ENCODE results near the gene RXRB. TPM values are rescaled to one million over a fixed set of nuclear protein-coding genes. Genes with fewer than 3 reads are reported as not detected.
A peak's percentile ranks its signal among the peaks of the same experiment; 100 is the strongest.

Gene RXRB
- total and polyA plus RNA-seq, 2 of the 13 experiments (the other 11 are each of a cell fraction or from before 2014, with no cell fraction given): 26.7 to 55.7 TPM

DNA sequence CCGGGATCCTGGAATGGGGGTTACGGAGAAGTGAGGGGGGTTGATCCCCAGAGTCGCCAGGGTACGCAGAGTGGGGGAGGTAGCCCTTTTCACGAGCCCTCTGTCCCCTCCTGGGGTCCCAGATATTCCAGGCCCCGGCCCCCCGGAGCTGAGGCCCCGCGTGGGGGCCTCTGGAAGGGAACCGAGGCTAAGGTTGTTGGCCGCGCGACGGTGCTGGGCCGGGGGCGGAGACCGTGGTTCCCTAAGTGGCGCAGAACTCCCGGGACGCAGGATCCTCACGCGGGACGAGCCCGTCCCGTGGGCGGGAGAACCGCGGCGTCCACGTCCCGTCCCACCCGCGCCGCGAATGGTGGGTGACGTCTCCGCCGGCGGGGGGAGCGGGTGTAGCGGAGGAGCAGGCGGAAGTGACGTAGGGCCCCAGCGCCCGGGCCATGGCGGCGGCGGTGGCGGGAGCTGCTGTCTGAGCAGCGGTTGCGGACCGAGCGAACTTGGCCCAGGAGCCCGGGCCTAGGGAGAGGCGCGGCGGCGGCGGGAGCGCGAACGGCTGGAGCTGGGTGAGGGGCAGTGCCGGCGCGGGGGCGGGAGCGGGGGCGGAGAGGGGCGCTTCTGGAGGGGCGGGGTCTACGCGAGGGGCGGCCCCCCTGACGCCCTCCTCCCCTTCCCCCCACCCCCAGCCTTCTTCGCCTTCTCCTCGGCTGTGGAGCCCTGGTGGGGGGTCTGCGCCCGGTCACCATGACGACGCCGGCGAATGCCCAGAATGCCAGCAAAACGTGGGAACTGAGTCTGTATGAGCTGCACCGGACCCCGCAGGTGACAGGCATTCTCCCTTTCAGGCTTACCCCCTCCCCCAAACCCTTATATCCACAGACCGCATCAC lies 7.9 kb upstream of the RXRB start, which contains the start of gene RING1 (continued):
- TF ChIP-seq ZSCAN29 (CRISPR knock-in tag; conservative IDR thresholded peaks at IDR 0.05) (0 out of 2 replicates have a peak, but pooled peaks have one; percentile 23), RXRB (CRISPR knock-in tag; IDR thresholded peaks at IDR 0.05; ENCODE audit: borderline replicate concordance) (peak; percentile 60), ZMYM2 (CRISPR knock-in tag; IDR thresholded peaks at IDR 0.05) (peak; percentile 29; the same call in 1 of the 2 replicates), ARNTL (CRISPR knock-in tag; IDR thresholded peaks at IDR 0.05) (no peak), SRSF4 (IDR thresholded peaks at IDR 0.05; ENCODE audit: low read depth, low read length, poor library complexity, severe bottlenecking) (no peak)
- TF ChIP-seq, protein P1, sequence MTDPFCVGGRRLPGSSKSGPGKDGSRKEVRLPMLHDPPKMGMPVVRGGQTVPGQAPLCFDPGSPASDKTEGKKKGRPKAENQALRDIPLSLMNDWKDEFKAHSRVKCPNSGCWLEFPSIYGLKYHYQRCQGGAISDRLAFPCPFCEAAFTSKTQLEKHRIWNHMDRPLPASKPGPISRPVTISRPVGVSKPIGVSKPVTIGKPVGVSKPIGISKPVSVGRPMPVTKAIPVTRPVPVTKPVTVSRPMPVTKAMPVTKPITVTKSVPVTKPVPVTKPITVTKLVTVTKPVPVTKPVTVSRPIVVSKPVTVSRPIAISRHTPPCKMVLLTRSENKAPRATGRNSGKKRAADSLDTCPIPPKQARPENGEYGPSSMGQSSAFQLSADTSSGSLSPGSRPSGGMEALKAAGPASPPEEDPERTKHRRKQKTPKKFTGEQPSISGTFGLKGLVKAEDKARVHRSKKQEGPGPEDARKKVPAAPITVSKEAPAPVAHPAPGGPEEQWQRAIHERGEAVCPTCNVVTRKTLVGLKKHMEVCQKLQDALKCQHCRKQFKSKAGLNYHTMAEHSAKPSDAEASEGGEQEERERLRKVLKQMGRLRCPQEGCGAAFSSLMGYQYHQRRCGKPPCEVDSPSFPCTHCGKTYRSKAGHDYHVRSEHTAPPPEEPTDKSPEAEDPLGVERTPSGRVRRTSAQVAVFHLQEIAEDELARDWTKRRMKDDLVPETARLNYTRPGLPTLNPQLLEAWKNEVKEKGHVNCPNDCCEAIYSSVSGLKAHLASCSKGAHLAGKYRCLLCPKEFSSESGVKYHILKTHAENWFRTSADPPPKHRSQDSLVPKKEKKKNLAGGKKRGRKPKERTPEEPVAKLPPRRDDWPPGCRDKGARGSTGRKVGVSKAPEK (CRISPR knock-in tag; IDR thresholded peaks at IDR 0.05; ENCODE audit: borderline replicate concordance): peak; percentile 80; the same call in 1 of the 2 replicates
- TF ChIP-seq, protein P2, sequence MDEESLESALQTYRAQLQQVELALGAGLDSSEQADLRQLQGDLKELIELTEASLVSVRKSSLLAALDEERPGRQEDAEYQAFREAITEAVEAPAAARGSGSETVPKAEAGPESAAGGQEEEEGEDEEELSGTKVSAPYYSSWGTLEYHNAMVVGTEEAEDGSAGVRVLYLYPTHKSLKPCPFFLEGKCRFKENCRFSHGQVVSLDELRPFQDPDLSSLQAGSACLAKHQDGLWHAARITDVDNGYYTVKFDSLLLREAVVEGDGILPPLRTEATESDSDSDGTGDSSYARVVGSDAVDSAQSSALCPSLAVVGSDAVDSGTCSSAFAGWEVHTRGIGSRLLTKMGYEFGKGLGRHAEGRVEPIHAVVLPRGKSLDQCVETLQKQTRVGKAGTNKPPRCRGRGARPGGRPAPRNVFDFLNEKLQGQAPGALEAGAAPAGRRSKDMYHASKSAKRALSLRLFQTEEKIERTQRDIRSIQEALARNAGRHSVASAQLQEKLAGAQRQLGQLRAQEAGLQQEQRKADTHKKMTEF (CRISPR knock-in tag; IDR thresholded peaks at IDR 0.05): peak; percentile 92
- TF ChIP-seq, protein P3, sequence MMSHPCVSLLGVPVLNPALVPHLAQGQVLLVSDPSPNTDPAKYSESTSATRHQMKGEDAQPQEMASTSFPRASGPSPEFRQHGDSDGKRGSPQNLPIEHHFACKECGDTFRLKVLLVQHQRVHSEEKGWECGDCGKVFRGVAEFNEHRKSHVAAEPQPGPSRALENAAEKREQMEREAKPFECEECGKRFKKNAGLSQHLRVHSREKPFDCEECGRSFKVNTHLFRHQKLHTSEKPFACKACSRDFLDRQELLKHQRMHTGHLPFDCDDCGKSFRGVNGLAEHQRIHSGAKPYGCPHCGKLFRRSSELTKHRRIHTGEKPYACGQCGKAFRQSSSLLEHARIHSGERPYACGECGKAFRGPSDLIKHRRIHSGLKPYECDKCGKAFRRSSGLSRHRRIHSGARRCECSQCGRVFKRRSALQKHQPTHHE (CRISPR knock-in tag; IDR thresholded peaks at IDR 0.05; ENCODE audit: borderline replicate concordance): 0 out of 2 replicates have a peak, but pooled peaks have one; percentile 48
- TF ChIP-seq, protein P4, sequence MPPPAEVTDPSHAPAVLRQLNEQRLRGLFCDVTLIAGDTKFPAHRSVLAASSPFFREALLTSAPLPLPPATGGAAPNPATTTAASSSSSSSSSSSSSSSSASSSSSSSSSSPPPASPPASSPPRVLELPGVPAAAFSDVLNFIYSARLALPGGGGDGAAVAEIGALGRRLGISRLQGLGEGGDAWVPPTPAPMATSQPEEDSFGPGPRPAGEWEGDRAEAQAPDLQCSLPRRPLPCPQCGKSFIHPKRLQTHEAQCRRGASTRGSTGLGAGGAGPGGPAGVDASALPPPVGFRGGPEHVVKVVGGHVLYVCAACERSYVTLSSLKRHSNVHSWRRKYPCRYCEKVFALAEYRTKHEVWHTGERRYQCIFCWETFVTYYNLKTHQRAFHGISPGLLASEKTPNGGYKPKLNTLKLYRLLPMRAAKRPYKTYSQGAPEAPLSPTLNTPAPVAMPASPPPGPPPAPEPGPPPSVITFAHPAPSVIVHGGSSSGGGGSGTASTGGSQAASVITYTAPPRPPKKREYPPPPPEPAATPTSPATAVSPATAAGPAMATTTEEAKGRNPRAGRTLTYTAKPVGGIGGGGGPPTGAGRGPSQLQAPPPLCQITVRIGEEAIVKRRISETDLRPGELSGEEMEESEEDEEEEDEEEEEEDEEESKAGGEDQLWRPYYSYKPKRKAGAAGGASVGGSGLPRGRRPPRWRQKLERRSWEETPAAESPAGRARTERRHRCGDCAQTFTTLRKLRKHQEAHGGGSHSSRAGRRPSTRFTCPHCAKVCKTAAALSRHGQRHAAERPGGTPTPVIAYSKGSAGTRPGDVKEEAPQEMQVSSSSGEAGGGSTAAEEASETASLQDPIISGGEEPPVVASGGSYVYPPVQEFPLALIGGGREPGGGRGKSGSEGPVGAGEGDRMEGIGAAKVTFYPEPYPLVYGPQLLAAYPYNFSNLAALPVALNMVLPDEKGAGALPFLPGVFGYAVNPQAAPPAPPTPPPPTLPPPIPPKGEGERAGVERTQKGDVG (CRISPR knock-in tag; IDR thresholded peaks at IDR 0.05; ENCODE audit: borderline replicate concordance): no peak
- TF ChIP-seq, protein P5, sequence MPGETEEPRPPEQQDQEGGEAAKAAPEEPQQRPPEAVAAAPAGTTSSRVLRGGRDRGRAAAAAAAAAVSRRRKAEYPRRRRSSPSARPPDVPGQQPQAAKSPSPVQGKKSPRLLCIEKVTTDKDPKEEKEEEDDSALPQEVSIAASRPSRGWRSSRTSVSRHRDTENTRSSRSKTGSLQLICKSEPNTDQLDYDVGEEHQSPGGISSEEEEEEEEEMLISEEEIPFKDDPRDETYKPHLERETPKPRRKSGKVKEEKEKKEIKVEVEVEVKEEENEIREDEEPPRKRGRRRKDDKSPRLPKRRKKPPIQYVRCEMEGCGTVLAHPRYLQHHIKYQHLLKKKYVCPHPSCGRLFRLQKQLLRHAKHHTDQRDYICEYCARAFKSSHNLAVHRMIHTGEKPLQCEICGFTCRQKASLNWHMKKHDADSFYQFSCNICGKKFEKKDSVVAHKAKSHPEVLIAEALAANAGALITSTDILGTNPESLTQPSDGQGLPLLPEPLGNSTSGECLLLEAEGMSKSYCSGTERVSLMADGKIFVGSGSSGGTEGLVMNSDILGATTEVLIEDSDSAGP (CRISPR knock-in tag; IDR thresholded peaks at IDR 0.05; ENCODE audit: borderline replicate concordance): peak; percentile 80
